ENCODE results near the gene SLC16A3. TPM values are rescaled to one million over a fixed set of nuclear protein-coding genes. Genes with fewer than 3 reads are reported as not detected.
A peak's percentile ranks its signal among the peaks of the same experiment; 100 is the strongest.

SLC16A3 gene
- total RNA-seq, 1 experiment from 2014 or later: 65.3 TPM

GRCh38 chr17:82283208-82283749 lies 54.4 kb downstream of the SLC16A3 start:
- peak; percentile 98 for DNase-seq (ENCODE audit: low spot score)

DNA sequence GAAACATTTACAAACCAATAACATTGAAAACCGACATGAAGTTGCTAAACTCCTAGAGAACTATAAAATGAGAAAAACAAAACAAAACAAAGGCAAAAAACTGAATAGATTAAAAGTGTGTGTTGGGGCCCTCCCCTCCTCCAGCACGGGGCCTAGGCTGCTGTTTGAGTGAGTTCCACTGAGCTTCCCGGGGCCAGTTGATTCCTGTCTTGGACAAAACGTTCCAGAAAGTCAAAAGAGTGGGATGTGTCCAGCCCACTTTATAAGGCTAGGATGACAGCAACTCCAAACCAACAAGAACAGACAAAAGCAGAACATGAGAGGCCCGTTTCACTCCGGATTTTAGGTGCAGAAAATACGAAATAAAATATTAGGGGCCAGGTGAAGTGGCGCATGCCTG lies 56.3 kb downstream of the SLC16A3 start:
- DNase-seq (ENCODE audit: low spot score): no peak

- DNase-seq (ENCODE audit: low spot score): no peak
Observed at GRCh38 chr17:82287013-82287867, 58.4 kb downstream of the SLC16A3 start.

DNA sequence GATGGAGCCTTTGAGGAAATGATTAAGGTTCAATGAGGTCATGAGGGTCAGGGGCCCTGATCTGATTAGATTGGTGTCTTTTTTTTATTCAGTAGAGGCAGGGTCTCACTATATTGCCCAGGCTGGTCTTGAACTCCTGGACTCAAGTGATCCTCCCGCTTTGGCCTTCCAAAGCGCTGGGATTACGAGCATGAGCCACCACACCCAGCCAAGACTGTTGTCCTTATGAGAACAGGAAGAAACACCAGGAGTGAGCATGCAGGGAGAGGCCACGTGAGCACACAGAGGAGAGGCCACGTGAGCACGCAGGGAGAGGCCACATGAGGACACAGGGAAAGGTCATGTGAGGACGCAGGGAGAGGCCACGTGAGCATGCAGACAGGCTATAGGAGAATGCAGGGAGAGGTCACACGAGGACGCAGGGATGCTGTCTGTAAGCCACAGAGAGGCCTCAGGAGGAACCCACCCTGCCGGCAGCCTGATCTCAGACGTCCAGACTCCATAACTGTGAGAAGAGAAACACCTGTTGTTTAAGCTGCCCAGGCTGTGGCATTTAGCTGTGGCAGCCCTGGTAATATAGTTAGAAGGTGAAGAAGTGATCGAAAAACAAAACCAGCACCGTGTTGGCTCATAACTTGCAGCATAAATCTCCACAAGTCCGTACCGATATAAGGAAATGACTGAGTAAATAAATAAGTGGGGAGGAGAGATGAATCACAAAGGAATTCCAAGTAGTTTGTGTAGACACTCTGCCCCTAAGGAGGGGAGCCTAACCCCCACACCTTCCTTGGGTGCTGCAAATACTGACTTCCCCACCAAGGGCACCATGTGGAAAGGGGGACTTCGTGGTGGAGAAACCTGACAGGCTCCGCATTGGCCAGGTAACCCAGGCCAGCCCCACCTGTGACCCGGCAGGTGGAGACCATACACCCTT lies 59.3 kb downstream of the SLC16A3 start:
- peak; percentile 97 for DNase-seq (ENCODE audit: low spot score)

Other genes with a start within 250 kb of the SLC16A3 start
- 155 and 163 TPM in 2 replicates for gene CENPX, start 206.2 kb upstream of the SLC16A3 start, total RNA-seq (2014; rRNA removed; shearing (Covaris generic))
- gene LRRC45, start 205.7 kb upstream of the SLC16A3 start, total RNA-seq (2014; rRNA removed; shearing (Covaris generic)): 28.0 and 38.0 TPM in 2 replicates
- gene RAC3, start 197.4 kb upstream of the SLC16A3 start, total RNA-seq (2014; rRNA removed; shearing (Covaris generic)): 7.0 TPM in 1 of 2 replicates, not detected in the other
- gene DCXR, start 191.3 kb upstream of the SLC16A3 start, total RNA-seq (2014; rRNA removed; shearing (Covaris generic)): 104 and 113 TPM in 2 replicates
- gene RFNG, start 177.2 kb upstream of the SLC16A3 start, total RNA-seq (2014; rRNA removed; shearing (Covaris generic)): 42.8 and 50.1 TPM in 2 replicates
- gene GPS1, start 177.1 kb upstream of the SLC16A3 start, total RNA-seq (2014; rRNA removed; shearing (Covaris generic)): 185 and 187 TPM in 2 replicates
- gene DUS1L, start 163.2 kb upstream of the SLC16A3 start, total RNA-seq (2014; rRNA removed; shearing (Covaris generic)): 107 and 165 TPM in 2 replicates
- 89.9 and 133 TPM in 2 replicates for gene FASN, start 130.8 kb upstream of the SLC16A3 start, total RNA-seq (2014; rRNA removed; shearing (Covaris generic))
- gene CCDC57, start 16.2 kb upstream of the SLC16A3 start, total RNA-seq (2014; rRNA removed; shearing (Covaris generic)): 8.9 and 14.6 TPM in 2 replicates
- 19.9 and 20.9 TPM in 2 replicates for gene CSNK1D, start 44.7 kb downstream of the SLC16A3 start, total RNA-seq (2014; rRNA removed; shearing (Covaris generic))
- gene CD7, start 88.6 kb downstream of the SLC16A3 start, total RNA-seq (2014; rRNA removed; shearing (Covaris generic)): not detected in 2 replicates
- gene SECTM1, start 104.7 kb downstream of the SLC16A3 start, total RNA-seq (2014; rRNA removed; shearing (Covaris generic)): 1.2 and 1.6 TPM in 2 replicates
- gene TEX19, start 130.2 kb downstream of the SLC16A3 start, total RNA-seq (2014; rRNA removed; shearing (Covaris generic)): 0.22 TPM in 1 of 2 replicates, not detected in the other
- not detected in 2 replicates for gene UTS2R, start 142.7 kb downstream of the SLC16A3 start, total RNA-seq (2014; rRNA removed; shearing (Covaris generic))
- 8.7 and 10.5 TPM in 2 replicates for gene HEXD, start 189.3 kb downstream of the SLC16A3 start, total RNA-seq (2014; rRNA removed; shearing (Covaris generic))
- 38.7 and 41.0 TPM in 2 replicates for gene OGFOD3, start 189.5 kb downstream of the SLC16A3 start, total RNA-seq (2014; rRNA removed; shearing (Covaris generic))
- gene CYBC1, start 221.7 kb downstream of the SLC16A3 start, total RNA-seq (2014; rRNA removed; shearing (Covaris generic)): 56.7 and 121 TPM in 2 replicates
- gene NARF, start 229.7 kb downstream of the SLC16A3 start, total RNA-seq (2014; rRNA removed; shearing (Covaris generic)): 55.7 and 59.0 TPM in 2 replicates